Stomach (tissue), 4 donors: ENCODE results near the gene CYTH1.

Experiments used
- EP300 ChIP-seq: sonication (generic); formaldehyde crosslinking; IDR thresholded peaks from one replicate; pipeline ENCODE4 v1.6.1; 2017; ENCODE audit warnings: antibody characterized with exemption
- POLR2A ChIP-seq, 4 donors: fragments of 450-650 bp; IDR thresholded peaks; one replicate each; pipeline ENCODE4 v1.6.1; 2016; ENCODE audit warnings: antibody characterized with exemption in 4 of 4, control low read depth in 2 of 4, mild to moderate bottlenecking in 1 of 4, moderate library complexity in 1 of 4
- POLR2AphosphoS5 ChIP-seq, 3 donors: sonication (generic); formaldehyde crosslinking; IDR thresholded peaks; one replicate each; pipeline ENCODE4 v1.6.1; 2016; ENCODE audit warnings: antibody characterized with exemption in 3 of 3

DNA sequence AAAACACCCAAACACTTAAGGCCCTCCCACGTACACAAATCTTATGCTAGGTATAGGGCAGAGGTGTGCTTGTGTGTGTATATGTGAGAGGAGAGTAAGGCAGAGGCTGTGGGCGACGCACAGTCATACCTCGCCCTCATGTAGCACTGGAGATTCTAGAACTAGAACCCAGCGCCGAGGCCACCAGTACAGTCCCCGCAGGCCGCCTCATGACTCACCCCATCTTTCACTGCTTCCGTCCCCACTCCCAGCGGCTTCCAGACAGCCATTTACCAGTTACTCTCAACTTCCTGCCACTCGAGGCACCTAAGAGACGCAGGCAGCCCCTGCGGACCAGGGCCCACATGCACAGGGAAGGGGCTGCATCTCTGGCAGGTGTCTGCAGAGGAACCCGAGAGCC, 23.2 kb upstream of the CYTH1 start:
- TF ChIP-seq POLR2A (IDR thresholded peaks at IDR 0.05): no peak
- no peak for TF ChIP-seq POLR2AphosphoS5 (IDR thresholded peaks at IDR 0.05)
- TF ChIP-seq EP300: no peak
